Gastrocnemius medialis (tissue), 4 donors: Measurements from ENCODE around the gene FHOD1.

Experiments used
- POLR2A ChIP-seq, 2 donors: fragments of 450-650 bp; IDR thresholded peaks; one replicate each; pipeline ENCODE4 v1.6.1; 2017; ENCODE audit warnings: antibody characterized with exemption in 2 of 2, mild to moderate bottlenecking in 2 of 2, moderate library complexity in 2 of 2
- TF ChIP-seq, protein P1 (sequence below), 5 experiments: fragments of 450-650 bp in 3 of 5; fragments of 200-600 bp in 2 of 5; sonication (generic) in 2 of 5; IDR thresholded peaks in 4 of 5; conservative IDR thresholded peaks in 1 of 5; 1 replicate in 4 of 5; 2 replicates in 1 of 5; pipeline ENCODE4 v1.5.1; 2016 to 2019; ENCODE audit warnings: antibody characterized with exemption in 5 of 5, mild to moderate bottlenecking in 3 of 5, moderate library complexity in 3 of 5

DNA sequence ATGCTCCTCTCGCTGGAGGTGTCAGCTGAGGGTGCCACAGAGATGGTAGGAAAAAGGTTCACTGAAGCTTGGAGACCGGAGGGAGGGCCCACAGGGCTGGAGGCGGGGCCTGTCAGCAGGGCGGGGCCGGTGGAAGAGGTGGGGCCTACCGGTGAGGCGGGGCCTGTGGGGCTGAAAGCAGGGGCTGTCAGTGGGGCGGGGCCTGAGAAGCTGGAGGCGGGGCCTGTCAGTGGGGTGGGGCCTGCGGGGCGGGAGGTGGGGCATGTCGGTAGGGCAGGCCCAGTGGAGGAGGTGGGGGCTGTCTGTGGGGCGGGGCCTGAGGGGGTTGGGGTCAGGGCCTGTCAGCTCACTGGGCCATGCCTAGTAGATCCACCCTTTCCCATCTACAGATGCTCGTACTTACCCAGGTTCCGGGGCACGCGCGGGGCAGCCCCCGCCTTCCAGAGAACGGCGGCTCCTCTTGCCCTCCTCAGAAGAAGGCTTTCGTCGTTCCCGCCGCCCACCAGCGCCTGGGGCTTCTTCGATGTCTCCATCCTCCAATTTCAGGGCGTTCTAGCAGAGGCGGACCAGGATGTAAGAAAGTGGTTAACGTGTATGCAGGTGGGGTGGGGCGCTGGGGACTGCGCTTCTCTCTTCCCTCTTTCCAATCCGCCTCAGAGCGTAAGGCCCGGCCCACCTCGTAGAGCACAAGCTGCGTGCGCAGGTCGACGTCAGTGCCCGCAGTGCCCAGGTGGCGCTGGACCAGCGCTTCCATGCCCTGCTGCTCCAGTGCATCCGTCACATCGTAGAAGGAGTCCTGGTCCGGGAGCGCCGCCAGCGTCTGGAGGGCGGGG lies 10.5 kb downstream of the FHOD1 start:
- TF ChIP-seq, protein P1, sequence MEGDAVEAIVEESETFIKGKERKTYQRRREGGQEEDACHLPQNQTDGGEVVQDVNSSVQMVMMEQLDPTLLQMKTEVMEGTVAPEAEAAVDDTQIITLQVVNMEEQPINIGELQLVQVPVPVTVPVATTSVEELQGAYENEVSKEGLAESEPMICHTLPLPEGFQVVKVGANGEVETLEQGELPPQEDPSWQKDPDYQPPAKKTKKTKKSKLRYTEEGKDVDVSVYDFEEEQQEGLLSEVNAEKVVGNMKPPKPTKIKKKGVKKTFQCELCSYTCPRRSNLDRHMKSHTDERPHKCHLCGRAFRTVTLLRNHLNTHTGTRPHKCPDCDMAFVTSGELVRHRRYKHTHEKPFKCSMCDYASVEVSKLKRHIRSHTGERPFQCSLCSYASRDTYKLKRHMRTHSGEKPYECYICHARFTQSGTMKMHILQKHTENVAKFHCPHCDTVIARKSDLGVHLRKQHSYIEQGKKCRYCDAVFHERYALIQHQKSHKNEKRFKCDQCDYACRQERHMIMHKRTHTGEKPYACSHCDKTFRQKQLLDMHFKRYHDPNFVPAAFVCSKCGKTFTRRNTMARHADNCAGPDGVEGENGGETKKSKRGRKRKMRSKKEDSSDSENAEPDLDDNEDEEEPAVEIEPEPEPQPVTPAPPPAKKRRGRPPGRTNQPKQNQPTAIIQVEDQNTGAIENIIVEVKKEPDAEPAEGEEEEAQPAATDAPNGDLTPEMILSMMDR (IDR thresholded peaks at IDR 0.05 in 4 of 5, conservative IDR thresholded peaks at IDR 0.05 in 1 of 5): no peak
- TF ChIP-seq POLR2A (IDR thresholded peaks at IDR 0.05): no peak
